DMS153 treated with DMSO at 0.1 percent for 48 hours (cell line): Measurements from ENCODE around the gene IRF2BP2.
"Not testable (repeated sequence)": the region's sequence is repeated elsewhere in the genome, so short reads cannot be mapped to it uniquely, and the experiment has no call there.

ENCODE experiments used
- DNase-seq: peaks from one replicate; lab custom pipeline; 2025; ENCODE audit not compliant: unreplicated experiment; lab: John Stamatoyannopoulos, UW

The IRF2BP2 gene

DNA sequence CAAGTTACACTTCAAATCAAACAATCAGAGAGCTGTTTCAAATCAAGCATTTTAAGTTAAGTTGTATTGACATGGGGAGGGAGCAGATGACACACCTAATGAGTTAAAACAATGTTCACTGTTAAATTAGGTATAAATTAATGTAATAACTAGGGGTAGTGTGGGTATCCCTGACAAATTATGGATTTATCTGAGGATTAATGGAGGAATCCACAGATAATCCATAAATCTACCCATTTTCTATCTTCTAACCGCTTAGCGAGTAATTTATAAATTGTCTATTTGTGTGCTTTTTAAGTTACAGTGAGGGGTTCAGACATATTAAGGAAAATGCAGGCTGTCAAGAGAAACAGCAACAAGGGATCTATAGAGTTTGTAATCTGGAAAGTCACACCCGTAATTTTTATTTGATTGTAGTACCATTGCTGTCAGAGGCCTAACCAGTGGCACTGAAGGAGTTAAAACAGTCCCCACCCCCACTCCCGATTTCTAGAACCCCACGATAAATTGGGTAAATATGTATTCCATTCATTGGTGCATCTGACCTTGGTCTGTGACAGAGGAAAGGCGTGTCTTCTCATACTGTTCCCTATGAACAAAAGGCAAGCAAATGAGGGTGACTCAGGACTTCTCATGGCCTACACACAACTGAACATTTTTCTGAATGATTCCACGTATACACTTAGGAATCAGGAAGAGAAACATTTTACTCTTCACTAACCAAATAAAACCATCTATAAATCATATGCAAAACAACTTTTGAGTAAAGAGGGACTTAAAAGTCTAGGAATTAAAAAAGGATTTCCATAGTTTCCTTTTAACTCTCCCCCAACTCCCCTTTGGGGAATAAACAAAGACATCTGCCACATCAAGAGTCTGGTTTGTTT lies 7.4 kb downstream of the IRF2BP2 start:
- DNase-seq, result peak; percentile 40

DNA sequence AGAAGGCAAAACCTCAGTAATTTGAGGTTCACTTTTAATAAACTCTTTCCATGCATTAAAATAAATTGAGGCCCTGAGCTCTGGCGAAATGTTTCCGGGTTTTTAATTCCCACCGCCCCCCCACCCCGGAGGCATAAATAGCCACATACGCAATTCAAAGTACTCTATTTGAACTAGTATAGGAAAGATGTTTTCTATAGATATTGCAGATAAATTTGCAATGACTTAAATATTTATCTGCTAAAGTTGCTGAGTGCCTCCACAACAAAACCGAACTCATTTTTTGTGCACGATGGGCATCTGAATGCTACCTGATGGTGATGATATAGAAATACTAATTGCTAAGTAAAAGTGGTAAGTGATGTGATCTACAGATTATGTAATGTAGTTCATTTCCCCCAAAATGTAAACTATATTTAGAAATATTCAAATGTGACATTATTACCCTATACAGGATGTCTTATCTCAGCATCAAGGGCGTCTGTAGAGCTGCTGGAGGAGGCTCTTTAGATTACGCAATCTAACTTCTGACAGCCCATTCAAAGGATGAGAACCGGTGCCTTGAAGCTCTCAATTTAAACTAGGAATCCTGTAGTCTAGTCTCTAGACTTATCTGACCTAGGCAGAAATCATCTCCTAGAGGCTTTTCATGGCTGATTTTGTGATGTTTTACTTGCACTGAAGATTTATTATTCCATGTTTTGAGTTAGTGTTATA lies 8.5 kb downstream of the IRF2BP2 start:
- no peak for DNase-seq

GRCh38 chr1:234600418-234601281 lies 9.3 kb downstream of the IRF2BP2 start:
- DNase-seq, result no peak

DNA sequence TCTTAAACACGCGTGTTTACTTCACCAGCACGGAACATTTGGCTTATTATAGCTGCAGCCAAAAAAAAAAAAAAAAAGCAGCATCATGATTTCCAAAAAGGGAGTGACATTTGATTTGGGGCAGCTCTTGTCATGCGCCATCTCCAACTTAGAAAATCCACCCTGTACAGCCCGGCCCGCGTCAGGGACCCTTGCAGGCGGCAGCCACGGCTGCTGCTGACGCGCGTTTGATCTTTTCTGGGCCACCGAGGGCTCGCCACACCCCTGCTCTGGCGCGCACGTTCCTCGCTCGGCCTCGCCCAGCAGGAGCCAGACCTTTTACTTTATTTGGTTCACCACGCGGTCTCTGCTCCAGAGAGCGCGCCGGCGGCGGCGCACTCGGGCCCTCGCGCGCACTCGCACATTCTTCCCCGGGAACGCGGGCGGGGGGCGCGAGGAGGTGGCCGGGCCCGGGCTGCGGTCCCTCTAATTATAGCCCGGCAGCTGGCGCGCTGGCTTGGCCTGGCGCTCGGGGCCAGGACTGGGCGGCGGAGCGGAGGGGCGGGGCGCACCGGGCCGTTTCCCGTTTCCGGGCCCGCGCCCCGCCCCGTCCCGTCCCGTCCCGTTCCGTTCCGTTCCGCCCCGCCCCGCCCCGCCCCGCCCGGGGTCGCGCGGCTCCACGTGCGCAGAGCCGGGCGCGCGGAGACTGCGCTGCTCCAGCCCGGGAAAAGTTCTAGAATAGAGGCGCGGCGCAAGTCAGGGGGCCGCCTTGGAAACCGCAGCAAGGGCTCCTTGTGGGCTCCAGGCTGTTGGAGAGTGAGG lies 10.2 kb downstream of the IRF2BP2 start:
- DNase-seq, result no peak

DNA sequence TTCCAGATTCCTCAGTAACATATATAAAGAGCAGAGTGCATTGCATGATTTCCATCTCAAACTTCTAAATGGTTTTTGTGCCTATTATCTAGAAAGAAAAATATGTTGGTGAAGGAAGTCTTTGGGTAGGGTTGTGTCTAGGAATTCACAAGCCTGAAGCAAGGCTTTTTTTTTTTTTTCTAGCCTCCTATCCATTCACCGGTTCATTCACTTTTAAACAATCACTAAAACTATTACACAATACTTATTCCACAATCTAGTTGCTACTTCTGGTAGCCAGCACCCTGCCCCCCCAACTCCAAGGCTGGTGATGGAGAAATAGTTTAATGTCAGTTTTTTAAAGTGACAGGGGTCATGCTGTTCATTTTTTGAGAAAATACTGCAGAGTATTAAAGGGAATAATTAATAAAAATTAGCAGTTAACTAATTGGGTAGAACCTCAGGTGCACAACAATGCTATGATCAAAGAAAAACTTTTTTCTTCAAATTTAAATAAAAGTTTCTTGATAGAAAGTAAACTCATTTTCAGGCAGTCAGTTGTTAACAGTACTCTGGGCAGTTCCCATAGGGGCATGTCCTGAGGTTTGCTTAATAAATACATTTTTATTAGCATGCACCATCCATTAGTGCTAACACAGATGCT lies 10.9 kb downstream of the IRF2BP2 start:
- no peak for DNase-seq

DNA sequence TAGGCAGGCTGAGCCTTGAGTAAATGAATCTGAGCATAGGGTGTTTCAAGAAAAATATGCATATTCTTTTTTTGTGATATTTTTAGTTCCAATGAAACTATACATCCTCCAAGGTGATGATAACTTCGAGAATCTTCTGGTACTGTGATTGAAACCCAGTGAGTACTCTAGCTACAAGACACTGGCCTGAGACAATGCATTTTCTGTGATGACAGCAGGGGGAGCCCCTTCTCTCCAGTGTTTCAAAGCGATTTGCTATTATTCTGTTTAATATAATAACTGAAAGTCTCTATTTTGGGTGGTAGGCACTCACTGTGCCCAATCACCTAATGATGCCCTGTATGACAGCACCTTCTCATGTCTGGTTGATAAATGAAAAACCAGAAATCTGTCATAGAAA lies 12.1 kb downstream of the IRF2BP2 start:
- DNase-seq, result no peak

GRCh38 chr1:234595899-234596298 lies 14.1 kb downstream of the IRF2BP2 start:
- DNase-seq, result no peak

DNA sequence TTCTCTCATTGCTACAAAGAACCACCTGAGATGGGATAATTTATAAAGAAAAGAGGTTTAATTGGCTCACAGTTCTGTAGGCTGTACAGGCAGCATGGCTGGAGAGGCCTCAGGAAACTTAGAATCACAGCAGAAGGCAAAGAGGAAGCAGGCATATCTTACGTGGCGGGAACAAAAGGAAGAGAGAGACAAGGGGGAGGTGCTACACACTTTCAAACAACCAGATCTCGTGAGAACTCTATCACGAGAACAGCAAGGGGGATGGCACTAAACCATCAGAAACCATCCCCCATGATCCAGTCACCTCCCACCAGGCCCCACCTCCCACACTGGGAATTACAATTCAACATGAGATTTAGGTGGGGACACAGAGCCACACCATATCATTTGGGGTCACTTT lies 15.4 kb downstream of the IRF2BP2 start:
- not testable (repeated sequence) for DNase-seq

DNA sequence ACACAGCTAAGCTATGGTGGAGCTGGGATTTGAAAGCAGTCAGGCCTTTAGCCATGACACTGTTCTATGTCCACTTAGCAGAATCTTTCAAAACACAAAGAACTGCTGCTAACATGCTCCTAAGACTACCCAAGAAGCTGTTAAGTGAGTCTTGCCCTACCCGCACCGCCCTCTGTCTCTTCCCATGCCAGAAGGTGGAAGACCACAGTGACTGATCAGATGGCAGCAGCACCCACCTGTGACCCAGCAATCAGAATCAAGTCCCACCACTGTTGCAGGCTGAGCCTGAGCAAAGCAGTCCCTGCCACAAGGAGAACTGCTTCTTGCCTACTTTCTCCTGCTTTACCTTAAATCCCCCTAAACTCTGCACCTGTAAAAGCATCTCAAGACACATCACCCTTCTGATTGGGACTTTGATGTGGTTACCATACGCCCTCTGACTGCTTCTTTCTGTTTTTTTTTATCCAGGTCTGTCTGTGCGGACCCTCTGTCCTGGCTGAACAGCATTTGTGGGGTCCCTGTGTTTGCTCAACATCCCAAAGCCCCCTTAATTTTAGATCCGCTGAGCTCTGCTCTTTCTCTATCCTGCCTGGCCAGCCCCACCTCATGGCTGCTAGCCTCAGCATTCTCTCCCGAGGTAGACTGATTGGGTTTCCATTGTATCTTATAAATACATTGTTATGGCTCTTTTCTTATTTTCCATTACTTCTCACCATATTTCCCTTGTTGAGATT lies 16.0 kb downstream of the IRF2BP2 start:
- no peak for DNase-seq

GRCh38 chr1:234593109-234593508 lies 16.9 kb downstream of the IRF2BP2 start:
- no peak for DNase-seq

DNA sequence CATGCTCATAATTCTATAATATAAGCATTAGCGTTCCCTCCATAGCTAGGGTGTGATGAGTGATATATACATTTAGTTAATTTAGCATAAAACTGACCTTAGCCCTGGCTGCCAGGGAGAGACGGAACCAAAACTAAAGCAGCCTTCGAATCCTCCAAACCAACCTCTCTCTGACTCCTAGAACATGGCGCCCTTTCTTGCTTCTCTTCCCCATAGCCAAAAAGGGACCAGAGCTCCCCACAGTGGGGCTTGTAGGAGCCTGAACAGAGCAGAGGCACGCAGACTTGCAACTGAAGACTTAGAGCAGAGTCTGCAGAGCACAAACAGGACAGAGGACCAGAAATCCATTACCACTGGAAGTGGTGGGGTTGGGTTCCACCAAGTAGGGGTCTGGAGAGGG lies 17.7 kb downstream of the IRF2BP2 start:
- DNase-seq, result no peak

DNA sequence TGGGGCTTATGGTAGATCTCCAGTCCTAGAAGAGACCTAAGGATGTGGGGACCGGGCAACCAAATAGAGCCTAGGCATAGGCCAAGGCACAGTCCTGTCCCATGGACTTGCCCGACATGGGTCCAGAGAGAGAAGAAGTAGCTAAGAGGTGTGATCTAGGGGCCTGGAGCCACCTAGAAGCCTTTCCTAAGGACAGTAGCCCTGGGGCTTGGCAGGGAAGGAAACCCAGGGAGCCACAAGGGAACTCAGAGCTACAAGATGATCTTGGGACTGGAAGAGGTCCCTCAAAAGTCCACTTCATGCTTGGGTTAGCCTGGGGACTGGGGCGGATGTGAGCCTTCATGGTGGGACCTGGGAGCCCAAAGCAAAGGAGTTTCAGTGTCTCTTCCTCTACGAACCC lies 18.8 kb downstream of the IRF2BP2 start:
- no peak for DNase-seq

- no peak for DNase-seq
Measured at GRCh38 chr1:234589854-234590620, 19.9 kb downstream of the IRF2BP2 start.

GRCh38 chr1:234589064-234589800 lies 20.7 kb downstream of the IRF2BP2 start:
- no peak for DNase-seq

DNA sequence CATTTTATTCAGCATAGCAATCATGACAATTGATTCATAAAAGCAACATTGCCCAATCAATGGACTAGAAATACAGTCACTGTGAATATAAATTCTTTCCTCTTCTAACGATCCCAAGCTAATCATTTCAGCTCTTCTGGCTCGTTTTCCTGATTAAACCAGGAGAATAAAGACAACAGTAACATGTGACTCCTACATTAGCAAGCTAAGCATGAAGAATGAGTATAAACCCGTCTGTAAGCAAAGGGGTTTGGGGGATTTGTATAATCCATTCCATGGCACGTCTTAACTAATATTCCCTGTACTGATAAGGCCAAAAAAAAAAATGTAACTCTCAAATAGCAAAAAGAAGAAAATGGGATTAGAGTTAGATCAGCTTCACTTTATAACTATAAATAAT lies 21.6 kb downstream of the IRF2BP2 start:
- no peak for DNase-seq

GRCh38 chr1:234586892-234587485 lies 23.0 kb downstream of the IRF2BP2 start:
- DNase-seq, result no peak

- DNase-seq, result no peak
Measured at GRCh38 chr1:234586304-234586703, 23.7 kb downstream of the IRF2BP2 start.
